SK-N-SH treated with all-trans-retinoic acid at 6 μM for 48 hours (cell line): ENCODE measurements around the gene OR6K6.

Experiments used
- ARNTL ChIP-seq: fragments of 450-650 bp; formaldehyde crosslinking; IDR thresholded peaks from 2 replicates; pipeline ENCODE4 v1.5.0; 2020; ENCODE audit warnings: low read depth, mild to moderate bottlenecking, moderate library complexity, borderline replicate concordance
- CSDC2 ChIP-seq: fragments of 250-450 bp; sonication (Bioruptor Pico); IDR thresholded peaks from 2 replicates; pipeline ENCODE4 v1.5.0; 2020; ENCODE audit warnings: mild to moderate bottlenecking, moderate library complexity
- GLIS3 ChIP-seq: fragments of 250-450 bp; sonication (Bioruptor Pico); IDR thresholded peaks from 2 replicates; pipeline ENCODE4 v1.5.0; 2020; ENCODE audit warnings: mild to moderate bottlenecking, moderate library complexity
- ISL1 ChIP-seq: fragments of 250-450 bp; sonication (Bioruptor Pico); IDR thresholded peaks from 2 replicates; pipeline ENCODE4 v2.1.2; 2022; ENCODE audit warnings: mild to moderate bottlenecking, moderate library complexity
- OSR1 ChIP-seq: fragments of 250-450 bp; sonication (Bioruptor Pico); IDR thresholded peaks from 2 replicates; pipeline ENCODE4 v1.8.0; 2022; ENCODE audit warnings: moderate library complexity, mild to moderate bottlenecking, inconsistent platforms
- PATZ1 ChIP-seq: fragments of 250-450 bp; sonication (Bioruptor Pico); IDR thresholded peaks from 2 replicates; pipeline ENCODE4 v1.8.0; 2020; ENCODE audit warnings: mild to moderate bottlenecking, moderate library complexity, borderline replicate concordance
- POU6F1 ChIP-seq: fragments of 250-450 bp; sonication (Bioruptor Pico); IDR thresholded peaks from 2 replicates; pipeline ENCODE4 v1.8.0; 2021; ENCODE audit warnings: low read depth, mild to moderate bottlenecking, moderate library complexity, borderline replicate concordance
- PPARA ChIP-seq: fragments of 250-450 bp; sonication (Bioruptor Pico); IDR thresholded peaks from 2 replicates; pipeline ENCODE4 v1.5.0; 2020; ENCODE audit warnings: mild to moderate bottlenecking, borderline replicate concordance
- RARB ChIP-seq: fragments of 250-450 bp; sonication (Bioruptor Pico); IDR thresholded peaks from 2 replicates; pipeline ENCODE4 v1.8.0; 2021; ENCODE audit warnings: mild to moderate bottlenecking, moderate library complexity
- SNAI2 ChIP-seq: fragments of 250-450 bp; sonication (Bioruptor Pico); IDR thresholded peaks from 2 replicates; pipeline ENCODE4 v1.5.0; 2020; ENCODE audit warnings: mild to moderate bottlenecking, moderate library complexity
- TCF4 ChIP-seq: fragments of 250-450 bp; sonication (Bioruptor Pico); IDR thresholded peaks from 2 replicates; pipeline ENCODE4 v1.8.0; 2021; ENCODE audit warnings: mild to moderate bottlenecking, moderate library complexity, borderline replicate concordance
- TOX ChIP-seq: fragments of 250-450 bp; sonication (Bioruptor Pico); IDR thresholded peaks from 2 replicates; pipeline ENCODE4 v1.8.0; 2021; ENCODE audit warnings: mild to moderate bottlenecking, moderate library complexity, borderline replicate concordance
- ZFP3 ChIP-seq: fragments of 250-450 bp; sonication (Bioruptor Pico); IDR thresholded peaks from 2 replicates; pipeline ENCODE4 v1.5.0; 2020; ENCODE audit warnings: mild to moderate bottlenecking, moderate library complexity
- ZFP30 ChIP-seq: fragments of 450-650 bp; formaldehyde crosslinking; IDR thresholded peaks from 2 replicates; pipeline ENCODE4 v1.5.0; 2022; ENCODE audit warnings: mild to moderate bottlenecking, moderate library complexity

- no peak for TF ChIP-seq OSR1 (CRISPR knock-in tag)
- TF ChIP-seq TOX (CRISPR knock-in tag) = no peak
- TF ChIP-seq ARNTL (CRISPR knock-in tag) = no peak
- TF ChIP-seq PATZ1 (CRISPR knock-in tag) = no peak
- TF ChIP-seq POU6F1 = no peak
- TF ChIP-seq SNAI2 = no peak
- no peak for TF ChIP-seq RARB (CRISPR knock-in tag)
- TF ChIP-seq ZFP3 = no peak
- no peak for TF ChIP-seq ZFP30 (CRISPR knock-in tag)
- TF ChIP-seq CSDC2 = no peak
- TF ChIP-seq TCF4 = no peak
- TF ChIP-seq ISL1 (CRISPR knock-in tag) = no peak
- no peak for TF ChIP-seq GLIS3 (CRISPR knock-in tag)
- TF ChIP-seq PPARA (CRISPR knock-in tag) = no peak
Observed at GRCh38 chr1:158719664-158720063, 34.9 kb upstream of the OR6K6 start.
